Glomerular visceral epithelial cell (primary cell): ENCODE data around the gene C22orf39.

ENCODE experiments used
- DNase-seq: peaks from one replicate; pipeline ENCODE4 v3.0.0-alpha.2; 2016; ENCODE audit errors: extremely low spot score

C22orf39 gene

GRCh38 chr22:19477321-19478044 lies 30.0 kb upstream of the C22orf39 start:
- DNase-seq: no peak

- DNase-seq: no peak
Observed at GRCh38 chr22:19476023-19476422, 28.5 kb upstream of the C22orf39 start.

DNA sequence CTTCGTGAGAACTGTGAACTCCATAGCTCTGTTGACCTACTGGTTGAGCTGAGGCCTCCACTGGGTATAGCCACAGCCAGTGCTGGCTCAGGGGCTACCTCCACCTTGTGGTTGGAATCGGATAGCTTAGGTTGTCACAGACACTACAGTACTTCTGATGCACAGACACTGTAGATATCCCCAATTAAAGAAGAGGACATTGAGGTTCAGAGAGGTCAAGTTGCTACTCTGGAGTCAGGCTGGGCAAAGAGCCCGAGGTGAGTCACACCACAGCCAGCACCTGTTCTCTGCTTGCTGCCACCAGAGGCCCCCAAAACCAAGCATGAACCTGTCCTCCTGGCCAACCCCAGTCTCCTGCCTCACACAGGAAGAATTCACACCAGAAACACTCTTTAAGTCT lies 26.1 kb upstream of the C22orf39 start:
- no peak for DNase-seq

DNA sequence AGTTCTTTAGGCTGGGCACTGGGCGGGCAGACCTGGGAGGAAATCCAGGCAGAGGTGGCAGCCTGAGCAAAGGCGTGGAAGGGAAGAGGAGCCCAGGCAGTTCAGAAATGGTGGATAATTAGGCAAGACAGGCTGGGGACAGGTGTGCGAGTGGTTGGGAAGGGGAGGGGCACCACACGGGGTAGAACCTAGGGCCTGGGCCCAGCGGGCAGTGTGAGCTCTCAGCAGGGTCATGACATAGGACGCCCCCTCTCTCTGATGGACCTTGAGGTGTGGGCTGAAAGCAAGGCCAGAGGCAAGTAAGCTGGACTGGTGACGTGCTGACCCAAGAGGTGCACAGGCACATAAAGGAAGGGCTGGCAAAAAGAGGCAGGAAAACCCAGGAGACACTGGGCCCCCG lies 24.7 kb upstream of the C22orf39 start:
- DNase-seq: no peak

- no peak for DNase-seq
Observed at GRCh38 chr22:19471572-19471971, 24.1 kb upstream of the C22orf39 start.

DNA sequence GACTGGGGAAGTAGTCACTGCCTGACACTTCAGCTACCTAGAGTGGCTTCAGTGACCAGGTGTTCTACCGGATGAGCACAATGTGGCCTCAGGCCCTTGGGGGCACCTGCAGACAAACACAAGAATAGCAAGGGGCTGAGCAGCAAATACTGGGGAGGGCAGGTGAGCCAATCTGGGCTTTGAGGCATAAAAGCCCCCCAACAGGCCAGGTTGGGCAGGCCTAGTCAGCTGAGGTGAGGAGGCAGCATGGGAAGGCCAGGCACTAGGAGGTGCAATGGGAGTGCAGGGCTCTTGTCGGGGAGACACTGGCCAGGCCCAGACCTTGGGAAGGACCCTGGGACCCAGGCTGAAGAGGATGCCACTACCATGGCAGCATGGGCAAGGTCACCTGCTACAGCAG lies 22.5 kb upstream of the C22orf39 start:
- no peak for DNase-seq

DNA sequence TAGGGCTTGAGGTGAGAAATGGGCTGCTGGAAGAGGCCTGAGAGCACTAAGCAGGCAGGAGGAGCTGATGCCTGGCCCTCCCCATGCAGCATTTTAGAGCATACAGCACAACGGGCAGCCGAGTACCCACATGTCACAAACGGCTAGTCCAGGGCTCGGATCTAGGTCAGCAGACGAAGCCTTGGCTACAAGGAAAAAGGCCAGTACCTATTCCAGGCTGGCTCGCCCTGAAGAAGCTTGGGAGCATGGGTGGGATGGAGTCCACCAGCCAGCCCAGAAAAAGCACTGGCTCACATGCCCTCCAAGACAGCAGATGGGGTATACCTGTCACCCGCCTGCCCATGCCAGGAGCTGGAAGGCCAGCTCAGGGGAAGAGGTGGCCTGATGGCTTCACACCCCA lies 21.9 kb upstream of the C22orf39 start:
- no peak for DNase-seq

GRCh38 chr22:19467912-19468311 lies 20.4 kb upstream of the C22orf39 start:
- no peak for DNase-seq

DNA sequence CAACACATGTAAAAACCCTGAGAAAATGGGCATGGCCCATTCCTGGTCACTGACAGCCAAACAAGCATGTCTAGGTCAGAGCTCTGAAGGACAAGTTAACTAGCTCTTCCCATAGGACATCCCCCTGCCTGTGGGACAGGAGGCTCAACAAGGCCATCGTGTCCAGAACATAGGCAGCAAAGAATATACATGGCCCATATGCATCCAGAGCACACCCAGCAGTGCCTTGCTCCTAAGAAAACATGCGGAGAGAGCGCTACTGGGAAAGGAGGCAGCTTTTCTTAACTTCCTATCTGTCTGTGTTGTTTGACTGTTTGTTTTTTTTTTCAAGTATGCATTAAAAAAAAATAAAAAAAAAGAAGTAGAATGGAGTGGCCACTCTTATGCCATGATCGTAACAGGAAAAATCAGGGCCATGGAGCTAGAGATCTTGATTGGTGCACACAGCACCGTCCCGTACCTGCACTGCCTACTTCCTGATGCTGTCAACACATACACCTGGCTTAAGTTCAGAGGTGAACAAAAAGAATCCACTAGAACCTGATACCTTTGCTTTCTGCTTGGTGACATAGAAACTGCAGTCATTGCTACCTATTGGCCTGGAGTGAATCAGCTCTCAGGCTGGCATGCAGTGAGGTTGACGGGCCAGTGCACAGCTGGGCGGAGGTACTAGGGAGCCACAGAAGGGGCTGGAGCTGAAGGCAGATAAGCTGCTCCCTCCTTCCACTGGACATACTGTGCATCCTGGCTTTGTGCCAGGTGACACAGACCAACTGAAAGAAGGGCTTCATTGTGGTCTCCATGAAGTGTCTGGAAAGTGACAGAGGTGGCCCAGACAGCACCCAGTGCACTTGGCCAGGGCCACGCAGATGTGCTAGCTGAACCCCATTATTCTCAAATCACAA lies 19.6 kb upstream of the C22orf39 start:
- DNase-seq: no peak

GRCh38 chr22:19466126-19466716 lies 18.7 kb upstream of the C22orf39 start:
- DNase-seq: no peak

- no peak for DNase-seq
Observed at GRCh38 chr22:19464975-19465374, 17.5 kb upstream of the C22orf39 start.

DNA sequence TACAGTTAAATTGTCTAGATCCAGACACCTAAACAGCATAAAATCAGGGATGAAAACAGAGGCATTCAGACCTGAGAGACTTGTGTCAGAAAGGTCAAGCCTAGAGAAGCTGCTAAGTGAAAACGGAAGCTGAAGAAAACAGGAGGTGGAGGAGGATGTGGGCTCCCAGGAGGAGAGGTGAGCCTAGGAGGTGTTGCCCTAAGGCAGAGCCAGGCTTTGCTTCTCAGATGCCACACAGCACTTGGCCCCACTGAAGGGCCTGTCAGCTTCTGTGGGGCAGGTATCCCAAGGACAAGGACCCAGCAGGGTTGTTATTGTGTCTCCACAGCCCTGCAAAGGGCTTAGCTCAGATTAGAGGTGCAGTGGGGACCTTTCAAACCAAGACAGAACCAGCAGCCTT lies 17.0 kb upstream of the C22orf39 start:
- DNase-seq: no peak

- no peak for DNase-seq
Observed at GRCh38 chr22:19463491-19464469, 16.3 kb upstream of the C22orf39 start.

DNA sequence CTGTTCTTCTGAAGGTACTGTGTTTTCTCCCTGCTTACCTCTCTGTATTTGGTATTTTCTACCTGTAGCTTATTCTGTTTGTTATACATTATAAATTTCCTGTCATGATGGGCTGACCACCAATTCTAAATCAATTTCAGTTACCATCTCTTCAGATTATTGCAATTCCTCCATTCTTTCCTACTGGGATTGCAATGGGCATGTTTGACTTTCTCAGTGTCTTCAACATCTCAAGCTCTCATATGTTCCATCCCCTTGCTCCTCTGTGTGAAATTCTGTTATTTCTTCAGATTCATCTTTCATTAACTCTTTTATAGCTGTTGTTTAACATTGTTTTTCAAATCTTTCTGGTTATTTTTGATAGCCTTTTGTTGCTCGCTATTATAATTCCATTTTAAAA lies 15.5 kb upstream of the C22orf39 start:
- no peak for DNase-seq

DNA sequence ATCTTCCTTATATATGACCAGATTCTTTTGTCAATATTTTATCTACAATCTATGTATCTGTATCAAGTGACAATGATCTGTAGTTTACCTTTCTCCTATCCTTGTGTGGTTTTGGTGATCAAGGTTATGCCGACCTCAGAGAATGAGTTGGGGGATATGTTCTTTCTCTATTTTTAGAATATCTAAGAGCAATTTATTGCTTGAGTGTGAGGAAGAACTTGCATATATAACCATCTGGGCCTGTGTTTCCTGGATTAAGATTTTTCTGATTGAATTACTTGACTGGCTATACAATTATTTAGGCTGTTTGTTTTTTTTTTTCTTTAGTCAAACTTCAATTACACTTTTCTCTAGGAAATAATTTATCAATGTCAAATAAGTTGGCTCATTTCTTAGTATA lies 14.0 kb upstream of the C22orf39 start:
- DNase-seq: no peak

GRCh38 chr22:19460036-19460435 lies 12.5 kb upstream of the C22orf39 start:
- no peak for DNase-seq

DNA sequence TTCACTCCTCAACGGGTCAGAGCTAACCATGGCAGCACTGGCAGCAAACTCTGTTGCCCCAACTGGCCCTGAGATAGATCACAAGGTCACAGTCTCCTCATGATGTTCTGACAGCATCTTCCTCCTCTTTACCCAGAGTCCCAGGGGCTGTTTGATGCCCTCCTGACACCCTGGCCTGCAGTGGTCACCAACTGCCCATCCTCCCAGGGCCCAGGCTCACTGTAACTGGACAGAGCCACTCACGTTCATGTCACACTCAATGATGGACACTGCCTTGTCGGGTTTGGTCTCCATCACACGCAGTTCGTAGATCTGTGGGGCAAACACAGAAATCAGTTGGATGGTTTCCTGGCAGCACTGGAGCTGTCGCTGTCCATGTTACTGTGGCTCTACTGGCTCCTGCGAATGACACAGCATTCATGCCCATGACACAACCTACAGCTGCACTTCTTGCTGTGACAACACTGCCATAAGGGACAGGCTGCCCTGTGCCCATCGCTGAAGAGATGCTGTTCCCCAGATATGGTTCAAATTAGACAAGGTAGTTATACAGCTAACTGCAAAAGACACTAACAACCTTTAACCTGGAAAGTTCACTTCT lies 10.4 kb upstream of the C22orf39 start:
- no peak for DNase-seq

DNA sequence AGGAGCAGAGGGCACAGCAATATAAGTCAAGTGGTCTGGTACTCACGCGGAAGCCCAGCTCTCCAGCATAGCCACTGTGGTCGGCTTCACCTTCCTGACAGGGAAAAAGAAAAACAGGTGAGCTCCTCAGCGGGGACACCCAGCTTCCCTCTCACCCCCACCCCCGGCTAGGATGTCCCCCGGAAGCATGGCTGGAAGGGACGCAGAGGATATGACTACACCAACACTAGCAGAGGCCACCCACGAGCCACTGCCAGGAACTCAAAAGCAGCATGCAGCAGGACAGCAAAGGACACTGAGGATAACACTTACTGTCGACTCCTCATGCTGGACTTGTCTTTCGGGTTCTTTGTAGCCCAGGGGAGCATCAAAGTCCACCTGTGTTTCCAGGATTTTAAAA lies 9.0 kb upstream of the C22orf39 start:
- DNase-seq: no peak

DNA sequence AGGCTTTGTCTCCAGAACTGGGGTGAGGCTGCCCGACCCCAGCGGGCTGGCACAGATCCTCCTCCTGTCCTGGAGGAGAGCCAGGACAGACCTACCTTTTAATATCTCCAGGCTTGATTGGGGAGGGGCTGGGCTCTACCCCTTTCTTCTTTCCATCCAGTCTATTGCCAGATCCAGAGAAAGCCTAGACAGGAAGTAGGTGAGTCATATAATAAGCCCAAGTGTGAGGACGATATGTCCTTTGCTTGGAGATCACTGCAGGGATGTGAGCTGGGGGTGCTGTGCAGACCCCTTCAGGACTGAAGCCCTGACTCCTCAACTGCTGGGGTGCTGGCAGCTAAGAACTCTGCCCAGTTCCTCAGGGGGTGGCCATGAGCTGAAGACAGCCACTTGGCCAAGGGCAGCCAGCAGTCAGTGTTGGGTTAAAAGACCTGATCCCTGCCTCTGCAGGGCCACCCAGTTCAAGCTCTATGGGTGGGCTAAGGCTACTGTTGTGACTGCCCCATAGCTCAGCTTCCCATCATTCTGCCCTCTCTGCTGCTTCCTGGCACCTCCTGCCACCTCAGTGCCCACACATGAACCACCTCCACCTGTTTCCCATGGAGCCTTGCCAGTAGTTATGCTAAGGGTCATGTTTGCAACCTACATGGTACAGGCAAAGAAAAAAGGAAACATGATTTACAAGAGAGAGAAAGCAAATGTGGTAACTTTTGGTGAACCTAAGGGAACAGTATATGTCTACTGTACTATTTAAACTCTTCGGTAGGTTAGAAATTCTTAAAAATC lies 8.3 kb upstream of the C22orf39 start:
- DNase-seq: no peak

- no peak for DNase-seq
Observed at GRCh38 chr22:19455033-19455432, 7.5 kb upstream of the C22orf39 start.
